Hepatocyte (in vitro differentiated cells): Measurements from ENCODE around the gene SLX4IP. TPM values are rescaled to one million over a fixed set of nuclear protein-coding genes. Genes with fewer than 3 reads are reported as not detected.

Source experiments
- DNase-seq: peaks from one replicate; pipeline ENCODE4 v3.0.0-alpha.2; 2016; ENCODE audit warnings: low spot score
- H2AFZ ChIP-seq: fragments of 200-600 bp; sonication (generic); 2 replicates; pipeline ENCODE4 v1.6.0; 2016; ENCODE audit warnings: antibody characterized with exemption, mild to moderate bottlenecking
- H3K27ac ChIP-seq: fragments of 200-600 bp; sonication (generic); 2 replicates; pipeline ENCODE4 v1.5.1; 2016; ENCODE audit warnings: mild to moderate bottlenecking
- H3K27me3 ChIP-seq: fragments of 200-600 bp; sonication (generic); 2 replicates; pipeline ENCODE4 v1.6.1; 2016
- H3K36me3 ChIP-seq: fragments of 200-600 bp; sonication (generic); replicated peaks from 2 replicates; pipeline ENCODE4 v1.5.1; 2016; ENCODE audit warnings: low read depth; ENCODE audit not compliant: insufficient read depth
- H3K4me1 ChIP-seq: fragments of 200-600 bp; sonication (generic); 2 replicates; pipeline ENCODE4 v1.5.1; 2016; ENCODE audit warnings: mild to moderate bottlenecking, moderate library complexity; ENCODE audit not compliant: insufficient read depth
- H3K4me2 ChIP-seq: fragments of 200-600 bp; sonication (generic); 2 replicates; pipeline ENCODE4 v1.6.0; 2016
- H3K4me3 ChIP-seq: fragments of 200-600 bp; sonication (generic); 2 replicates; pipeline ENCODE4 v1.5.1; 2016; ENCODE audit warnings: mild to moderate bottlenecking
- H3K79me2 ChIP-seq: fragments of 200-600 bp; sonication (generic); 2 replicates; pipeline ENCODE4 v1.6.0; 2017; ENCODE audit warnings: mild to moderate bottlenecking
- H3K9me2 ChIP-seq: fragments of 200-600 bp; sonication (generic); replicated peaks from 2 replicates; pipeline ENCODE4 v1.6.0; 2017; ENCODE audit warnings: mild to moderate bottlenecking; ENCODE audit not compliant: insufficient read depth
- H3K9me3 ChIP-seq: fragments of 200-600 bp; sonication (generic); 2 replicates; pipeline ENCODE4 v1.5.1; 2016; ENCODE audit warnings: low read depth, mild to moderate bottlenecking
- H4K20me1 ChIP-seq: fragments of 200-600 bp; sonication (generic); 2 replicates; pipeline ENCODE4 v1.6.0; 2016; ENCODE audit warnings: mild to moderate bottlenecking; ENCODE audit not compliant: insufficient read depth, poor library complexity, severe bottlenecking
- CTCF ChIP-seq: fragments of 200-600 bp; sonication (generic); IDR thresholded peaks from 2 replicates; pipeline ENCODE4 v1.5.1; 2016; ENCODE audit warnings: antibody characterized with exemption, mild to moderate bottlenecking; ENCODE audit not compliant: poor library complexity
- EZH2 ChIP-seq: fragments of 200-600 bp; sonication (generic); IDR thresholded peaks from 2 replicates; pipeline ENCODE4 v1.6.1; 2016; ENCODE audit warnings: antibody characterized with exemption, mild to moderate bottlenecking, borderline replicate concordance
- EZH2phosphoT487 ChIP-seq: fragments of 200-600 bp; sonication (generic); IDR thresholded peaks from one replicate; pipeline ENCODE4 v1.6.1; 2018; ENCODE audit warnings: antibody characterized with exemption, mild to moderate bottlenecking, low read depth, moderate library complexity; ENCODE audit not compliant: unreplicated experiment, severe bottlenecking
- WGBS: methylation state at CpG from one replicate; pipeline ENCODE4 v1.1.6; 2016; ENCODE audit warnings: low lambda C conversion rate; ENCODE audit errors: missing lambda C conversion rate; 5-methylcytosine and 5-hydroxymethylcytosine counted together
- polyA plus RNA-seq: library from polyadenylated mRNA; unstranded; fragments of >200 nt; fragmentation: Nextera tagmentation; extraction: Ambion mirVana; gene quantifications from 2 replicates; pipeline ENCODE4 v1.2.1, GENCODE V29; 2016
- total RNA-seq: library from RNA; depleted of rRNA; stranded (reverse); fragments of >200 nt; gene quantifications from 2 replicates; pipeline ENCODE4 v1.2.3, GENCODE V29; 2014

The SLX4IP gene
- total and polyA plus RNA-seq, 2 experiments from 2014 or later, result 2.9 to 5.7 TPM

- Histone ChIP-seq H3K4me3 (no peak overlapping the region), H3K79me2 (peaks cover 79% of the 10 kb centered on the region), H3K4me1 (peaks cover 58% of the 10 kb centered on the region), H3K9me2 (no peaks in the 10 kb centered on the region), H2AFZ (no peak overlapping the region), H3K27me3 (no peaks in the 10 kb centered on the region), H3K4me2 (no peak overlapping the region), H3K27ac (no peak overlapping the region), H4K20me1 (peaks cover 9% of the 10 kb centered on the region), H3K36me3 (no peaks in the 10 kb centered on the region), H3K9me3 (no peaks in the 10 kb centered on the region)
- WGBS, result 94% methylated on average over 13 of the region's 13 CpGs
- no peak for TF ChIP-seq EZH2
- no peak for TF ChIP-seq CTCF
- no peak for TF ChIP-seq EZH2phosphoT487
- no peak for DNase-seq
These were observed 223.1 kb downstream of the SLX4IP start for GRCh38 chr20:10658051-10658823.

- Histone ChIP-seq H3K4me3 (no peak overlapping the region), H3K27me3 (no peaks in the 10 kb centered on the region), H3K36me3 (no peaks in the 10 kb centered on the region), H3K27ac (no peak overlapping the region), H3K9me2 (no peaks in the 10 kb centered on the region), H3K79me2 (peaks cover 82% of the 10 kb centered on the region), H2AFZ (no peak overlapping the region), H4K20me1 (peaks cover 9% of the 10 kb centered on the region), H3K9me3 (no peaks in the 10 kb centered on the region), H3K4me2 (no peak overlapping the region), H3K4me1 (peaks cover 57% of the 10 kb centered on the region)
- WGBS, result 50% methylated on average over 5 of the region's 5 CpGs
- no peak for TF ChIP-seq CTCF
- no peak for TF ChIP-seq EZH2phosphoT487
- TF ChIP-seq EZH2, result no peak
- DNase-seq, result no peak
These were observed 223.9 kb downstream of the SLX4IP start for GRCh38 chr20:10658876-10659632.

- Histone ChIP-seq H3K4me3 (no peak overlapping the region), H3K4me1 (peaks cover 57% of the 10 kb centered on the region), H3K9me2 (no peaks in the 10 kb centered on the region), H3K27me3 (no peaks in the 10 kb centered on the region), H3K79me2 (peaks cover 83% of the 10 kb centered on the region), H3K27ac (peak overlapping the region; percentile 77), H3K4me2 (peak overlapping the region; percentile 43), H3K9me3 (no peaks in the 10 kb centered on the region), H2AFZ (no peak overlapping the region), H3K36me3 (no peaks in the 10 kb centered on the region), H4K20me1 (peaks cover 16% of the 10 kb centered on the region)
- WGBS, result 20% methylated on average over 12 of the region's 12 CpGs
- DNase-seq, result peak; percentile 48
- TF ChIP-seq EZH2phosphoT487 (no peak), EZH2 (no peak), CTCF (no peak)
These were observed 224.8 kb downstream of the SLX4IP start for GRCh38 chr20:10659651-10660601.
